ENCODE results near the gene FCF1. TPM values are rescaled to one million over a fixed set of nuclear protein-coding genes. Genes with fewer than 3 reads are reported as not detected.
"Not testable (repeated sequence)": the region's sequence is repeated elsewhere in the genome, so short reads cannot be mapped to it uniquely, and the experiment has no call there.

The FCF1 gene
- total RNA-seq, 1 donor from 2014 or later: 40.7 TPM

- no peaks in the 10 kb centered on the region for H3K9me3 ChIP-seq
- no peaks in the 10 kb centered on the region for H3K36me3 ChIP-seq
- no peak overlapping the region for H3K4me3 ChIP-seq
- DNase-seq (no peak), ATAC-seq (no peak)
- intact Hi-C loops (cut with DNase I): no loop called here
- TF ChIP-seq CTCF (IDR thresholded peaks at IDR 0.05): no peak
- H3K27ac ChIP-seq: no peak overlapping the region
- H3K4me1 ChIP-seq: no peaks in the 10 kb centered on the region
- H3K27me3 ChIP-seq: no peaks in the 10 kb centered on the region
Observed at GRCh38 chr14:74754157-74754556, 41.2 kb downstream of the FCF1 start.

GRCh38 chr14:74754899-74755298 is 42.0 kb downstream of the FCF1 start:
- DNase-seq (no peak), ATAC-seq (no peak)
- H3K9me3 ChIP-seq: no peaks in the 10 kb centered on the region
- no peaks in the 10 kb centered on the region for H3K4me1 ChIP-seq
- H3K36me3 ChIP-seq: no peaks in the 10 kb centered on the region
- intact Hi-C loops (cut with DNase I): no loop called here
- no peak overlapping the region for H3K27ac ChIP-seq
- TF ChIP-seq CTCF (IDR thresholded peaks at IDR 0.05): no peak
- H3K4me3 ChIP-seq: no peak overlapping the region
- no peaks in the 10 kb centered on the region for H3K27me3 ChIP-seq

GRCh38 chr14:74756326-74756725 is 43.4 kb downstream of the FCF1 start:
- no peak for DNase-seq
- intact Hi-C loops (cut with DNase I): no loop called here
- H3K9me3 ChIP-seq: no peaks in the 10 kb centered on the region

GRCh38 chr14:74758505-74758904 is 45.6 kb downstream of the FCF1 start:
- H3K9me3 ChIP-seq; DNase-seq; ATAC-seq; H3K36me3 ChIP-seq; H3K27ac ChIP-seq; H3K4me3 ChIP-seq; intact Hi-C loops (cut with DNase I); H3K27me3 ChIP-seq; H3K4me1 ChIP-seq: not testable (repeated sequence)

More at GRCh38 chr14:74756326-74756725, 43.4 kb downstream of the FCF1 start:
- ATAC-seq: no peak
- H3K27me3 ChIP-seq: no peaks in the 10 kb centered on the region
- no peaks in the 10 kb centered on the region for H3K4me1 ChIP-seq
- H3K27ac ChIP-seq: no peak overlapping the region
- TF ChIP-seq CTCF (IDR thresholded peaks at IDR 0.05): no peak
- H3K4me3 ChIP-seq: no peak overlapping the region
- no peaks in the 10 kb centered on the region for H3K36me3 ChIP-seq

- DNase-seq (peak; percentile 96), ATAC-seq (peak; percentile 100)
- Histone ChIP-seq H3K4me3 (peak within 1 kb of the TSS; percentile 81), H3K27ac (peak within 1 kb of the TSS; percentile 95), H3K36me3 (no peaks in the 10 kb centered on the region), H3K27me3 (no peaks in the 10 kb centered on the region), H3K9me3 (no peaks in the 10 kb centered on the region), H3K4me1 (peaks cover 41% of the 10 kb centered on the region)
- intact Hi-C loops (cut with DNase I): no loop called here
- peak; percentile 54 for TF ChIP-seq CTCF (IDR thresholded peaks at IDR 0.05)
Observed at GRCh38 chr14:74762917-74763802, 50.2 kb downstream of the FCF1 start, which contains the start of gene YLPM1. Gene YLPM1, plus strand, starts transcription at chr14:74763316. Its CDS starts 174 bp downstream, at chr14:74763490.

GRCh38 chr14:74763803-74764531 is 51.0 kb downstream of the FCF1 start:
- peak overlapping the region; percentile 95 for H3K27ac ChIP-seq
- H3K4me1 ChIP-seq: peaks cover 45% of the 10 kb centered on the region
- peak overlapping the region; percentile 81 for H3K4me3 ChIP-seq
- H3K27me3 ChIP-seq: no peaks in the 10 kb centered on the region
- intact Hi-C loops (cut with DNase I): no loop called here
- TF ChIP-seq CTCF (IDR thresholded peaks at IDR 0.05): no peak
- H3K36me3 ChIP-seq: no peaks in the 10 kb centered on the region
- no peak for DNase-seq
- no peak for ATAC-seq
- no peaks in the 10 kb centered on the region for H3K9me3 ChIP-seq
